22Rv1 (cell line): ENCODE data around the gene VRK3.

Experiments used
- ZFX ChIP-seq: fragments of 450-650 bp; IDR thresholded peaks from 2 replicates; pipeline ENCODE4 v1.6.1; 2017; ENCODE audit warnings: antibody characterized with exemption, borderline replicate concordance
- TF ChIP-seq, protein P1 (sequence below): fragments of 450-650 bp; IDR thresholded peaks from 2 replicates; pipeline ENCODE4 v1.5.1; 2017; ENCODE audit warnings: mild to moderate bottlenecking

- TF ChIP-seq, protein P1, sequence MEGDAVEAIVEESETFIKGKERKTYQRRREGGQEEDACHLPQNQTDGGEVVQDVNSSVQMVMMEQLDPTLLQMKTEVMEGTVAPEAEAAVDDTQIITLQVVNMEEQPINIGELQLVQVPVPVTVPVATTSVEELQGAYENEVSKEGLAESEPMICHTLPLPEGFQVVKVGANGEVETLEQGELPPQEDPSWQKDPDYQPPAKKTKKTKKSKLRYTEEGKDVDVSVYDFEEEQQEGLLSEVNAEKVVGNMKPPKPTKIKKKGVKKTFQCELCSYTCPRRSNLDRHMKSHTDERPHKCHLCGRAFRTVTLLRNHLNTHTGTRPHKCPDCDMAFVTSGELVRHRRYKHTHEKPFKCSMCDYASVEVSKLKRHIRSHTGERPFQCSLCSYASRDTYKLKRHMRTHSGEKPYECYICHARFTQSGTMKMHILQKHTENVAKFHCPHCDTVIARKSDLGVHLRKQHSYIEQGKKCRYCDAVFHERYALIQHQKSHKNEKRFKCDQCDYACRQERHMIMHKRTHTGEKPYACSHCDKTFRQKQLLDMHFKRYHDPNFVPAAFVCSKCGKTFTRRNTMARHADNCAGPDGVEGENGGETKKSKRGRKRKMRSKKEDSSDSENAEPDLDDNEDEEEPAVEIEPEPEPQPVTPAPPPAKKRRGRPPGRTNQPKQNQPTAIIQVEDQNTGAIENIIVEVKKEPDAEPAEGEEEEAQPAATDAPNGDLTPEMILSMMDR: no peak
- TF ChIP-seq ZFX: no peak
Observed at GRCh38 chr19:50040967-50041366, 15.8 kb upstream of the VRK3 start.
